Measurements from ENCODE around the gene DENND2D.
A peak's percentile ranks its signal among the peaks of the same experiment; 100 is the strongest.

The DENND2D gene

DNA sequence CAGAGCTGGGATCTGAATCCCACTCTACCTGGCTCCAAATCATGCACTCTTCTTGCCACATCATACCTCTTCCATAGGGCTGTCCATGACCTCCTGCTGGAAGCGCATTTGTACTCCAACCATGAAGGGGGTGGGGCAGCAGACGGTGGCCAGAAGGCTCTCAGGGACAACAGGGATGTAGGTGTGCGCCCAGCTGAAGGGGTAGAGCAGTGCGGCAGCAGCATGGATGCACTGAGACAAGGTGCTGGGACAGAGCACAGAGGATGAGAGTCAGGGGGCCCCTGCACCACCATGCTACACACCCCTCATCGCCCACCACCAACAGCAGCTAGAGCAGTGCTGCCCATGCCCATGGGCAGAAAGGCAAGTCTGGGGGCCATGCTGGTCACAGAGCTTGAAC is 8.4 kb downstream of the DENND2D start:
- DNase-seq (ENCODE audit: low spot score in 2 of 2): no peak
- no peaks in the 10 kb centered on the region for H3K27me3 ChIP-seq (ENCODE audit: low read depth)
- H3K36me3 ChIP-seq (replicated peaks): no peaks in the 10 kb centered on the region
- no peaks in the 10 kb centered on the region for H3K9me3 ChIP-seq
- H3K4me3 ChIP-seq: no peak overlapping the region
- H3K4me1 ChIP-seq: no peaks in the 10 kb centered on the region
- in situ Hi-C loops (cut with MboI; ENCODE audit: low sequenced_read_pairs): no loop called here

DNA sequence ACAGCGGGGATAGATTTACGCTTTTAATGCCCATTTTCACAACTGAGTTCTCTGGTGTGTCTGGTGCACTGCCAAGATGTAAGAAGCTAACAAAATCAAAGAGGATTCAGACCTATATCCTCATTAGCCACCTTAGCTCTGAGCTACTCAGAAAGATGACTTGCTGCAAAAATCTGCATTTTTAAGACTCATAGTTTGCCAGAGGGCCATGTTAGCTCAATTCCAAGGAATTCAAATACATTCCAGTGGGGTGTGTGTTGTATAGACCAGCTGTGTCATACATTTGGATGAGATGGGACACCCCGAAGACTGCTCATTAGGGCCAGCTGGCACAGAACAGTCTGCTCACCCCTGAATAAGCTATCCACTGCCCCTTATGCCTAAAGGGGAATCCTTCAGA is 8.9 kb downstream of the DENND2D start:
- no peak overlapping the region for H3K4me3 ChIP-seq
- H3K27me3 ChIP-seq (ENCODE audit: low read depth): no peaks in the 10 kb centered on the region
- in situ Hi-C loops (cut with MboI; ENCODE audit: low sequenced_read_pairs): no loop called here
- no peaks in the 10 kb centered on the region for H3K4me1 ChIP-seq
- no peak for DNase-seq (ENCODE audit: low spot score in 2 of 2)
- H3K36me3 ChIP-seq (replicated peaks): no peaks in the 10 kb centered on the region
- no peaks in the 10 kb centered on the region for H3K9me3 ChIP-seq

DNA sequence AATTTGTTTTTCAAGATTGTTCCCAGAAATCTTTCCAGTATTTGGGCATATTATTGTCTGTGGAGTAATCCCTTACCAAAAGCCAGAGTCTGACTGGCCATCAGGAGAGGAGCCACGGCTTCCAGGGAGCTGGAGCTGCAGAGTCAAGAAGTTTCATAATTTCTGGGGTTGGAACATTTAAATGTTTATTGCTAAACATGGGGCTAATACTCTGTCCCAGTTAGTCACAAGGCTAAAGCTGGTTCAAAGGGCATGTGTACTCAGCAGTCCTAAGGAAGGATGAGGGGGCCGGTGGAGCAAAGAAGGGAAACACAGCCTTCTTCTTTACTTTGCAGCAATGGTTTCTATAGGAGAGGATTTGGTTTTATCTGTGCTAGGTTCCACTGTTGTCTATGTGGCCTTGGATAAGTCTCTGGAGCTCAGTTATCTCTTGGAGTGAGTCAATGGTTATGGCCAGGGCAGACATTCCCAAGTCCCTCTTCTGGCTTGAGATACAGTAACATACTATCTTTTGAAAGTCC is 9.5 kb downstream of the DENND2D start:
- Histone ChIP-seq H3K9me3 (no peaks in the 10 kb centered on the region), H3K27me3 (ENCODE audit: low read depth) (no peaks in the 10 kb centered on the region), H3K36me3 (replicated peaks) (no peaks in the 10 kb centered on the region), H3K4me1 (no peaks in the 10 kb centered on the region), H3K4me3 (no peak overlapping the region)
- no peak for DNase-seq (ENCODE audit: low spot score in 2 of 2)
- in situ Hi-C loops (cut with MboI; ENCODE audit: low sequenced_read_pairs): no loop called here

DNA sequence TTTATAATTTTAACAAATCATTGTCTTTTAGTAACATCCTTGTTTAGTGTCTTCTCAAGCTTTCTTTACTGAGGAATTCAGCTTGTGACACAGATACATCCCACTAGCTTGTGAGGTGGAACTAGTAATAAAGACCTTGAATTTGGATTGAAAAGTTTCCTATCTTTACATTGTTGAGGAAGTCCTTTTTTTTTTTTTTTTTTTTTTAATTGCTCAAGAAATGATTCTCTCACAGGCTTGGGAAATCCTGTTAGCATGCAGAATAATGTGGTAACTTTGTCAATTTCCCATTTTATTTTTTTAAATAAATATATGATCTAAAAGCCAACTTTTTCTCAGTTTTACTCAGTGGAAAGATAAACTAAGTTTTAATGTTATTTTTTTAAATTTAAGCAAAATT is 15.8 kb downstream of the DENND2D start:
- Histone ChIP-seq H3K36me3 (replicated peaks) (peaks cover 16% of the 10 kb centered on the region), H3K4me1 (peaks cover 13% of the 10 kb centered on the region), H3K27me3 (ENCODE audit: low read depth) (no peaks in the 10 kb centered on the region), H3K4me3 (no peak overlapping the region), H3K9me3 (no peaks in the 10 kb centered on the region)
- no peak for DNase-seq (ENCODE audit: low spot score in 2 of 2)
- in situ Hi-C loops (cut with MboI; ENCODE audit: low sequenced_read_pairs): no loop called here

DNA sequence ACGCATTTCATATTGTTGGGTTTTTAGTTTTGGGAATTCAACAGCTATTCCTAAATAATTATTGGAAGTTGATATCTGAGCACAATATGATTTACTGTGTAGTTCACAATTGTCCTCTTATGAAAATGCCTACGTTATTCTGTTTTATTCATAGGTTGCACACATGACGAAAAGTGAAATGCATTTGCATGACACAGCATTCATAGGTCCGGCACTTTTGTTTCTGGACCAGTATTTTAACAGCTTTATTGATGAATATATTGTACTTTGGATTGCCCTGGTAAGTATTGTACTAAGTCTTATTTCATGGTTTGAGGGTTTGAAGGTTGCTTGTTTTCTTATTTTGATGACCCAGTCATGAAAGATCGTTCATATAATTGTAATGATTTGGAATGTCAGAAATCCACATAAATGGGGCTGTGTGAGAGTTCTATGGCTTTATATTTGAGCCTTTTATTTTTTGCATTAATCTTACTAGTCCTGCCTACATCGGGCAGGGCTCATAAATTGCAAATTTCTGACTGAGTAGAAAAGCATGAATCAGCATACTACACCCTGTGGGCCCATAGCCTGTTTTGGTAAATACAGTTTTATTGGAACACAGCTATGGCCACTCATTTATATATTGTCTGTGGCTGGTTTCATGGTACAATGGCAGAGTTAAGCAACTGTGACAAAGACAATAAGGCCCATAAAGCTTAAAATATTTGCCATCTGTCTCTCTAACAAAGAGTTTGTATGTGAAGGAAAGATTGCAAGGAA is 17.0 kb downstream of the DENND2D start:
- DNase-seq (ENCODE audit: low spot score in 2 of 2): peak; percentile 26 to 42
- H3K4me3 ChIP-seq: no peak overlapping the region
- peaks cover 17% of the 10 kb centered on the region for H3K4me1 ChIP-seq
- H3K9me3 ChIP-seq: no peaks in the 10 kb centered on the region
- H3K36me3 ChIP-seq (replicated peaks): peaks cover 16% of the 10 kb centered on the region
- in situ Hi-C loops (cut with MboI; ENCODE audit: low sequenced_read_pairs): no loop called here
- no peaks in the 10 kb centered on the region for H3K27me3 ChIP-seq (ENCODE audit: low read depth)

DNA sequence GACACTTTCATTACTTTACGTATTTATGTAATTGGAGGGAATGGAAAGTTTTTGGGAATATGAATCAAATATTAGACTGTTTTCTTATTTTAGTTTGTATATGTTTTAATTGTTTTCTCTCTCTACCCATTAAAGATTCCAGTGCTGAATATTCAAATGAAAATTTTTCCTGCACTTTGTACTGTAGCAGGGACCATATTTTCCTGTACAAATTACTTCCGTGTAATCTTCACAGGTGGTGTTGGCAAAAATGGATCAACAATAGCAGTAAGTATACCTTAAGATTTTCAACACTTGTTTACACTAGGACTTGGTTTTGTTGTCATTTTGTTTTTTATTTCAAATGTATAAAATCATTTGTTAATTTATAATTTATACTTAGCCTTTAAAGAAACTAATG is 18.4 kb downstream of the DENND2D start:
- H3K4me3 ChIP-seq: no peak overlapping the region
- peaks cover 16% of the 10 kb centered on the region for H3K36me3 ChIP-seq (replicated peaks)
- in situ Hi-C loops (cut with MboI; ENCODE audit: low sequenced_read_pairs): no loop called here
- no peaks in the 10 kb centered on the region for H3K9me3 ChIP-seq
- DNase-seq (ENCODE audit: low spot score in 2 of 2): no peak
- H3K4me1 ChIP-seq: peaks cover 22% of the 10 kb centered on the region
- H3K27me3 ChIP-seq (ENCODE audit: low read depth): no peaks in the 10 kb centered on the region

DNA sequence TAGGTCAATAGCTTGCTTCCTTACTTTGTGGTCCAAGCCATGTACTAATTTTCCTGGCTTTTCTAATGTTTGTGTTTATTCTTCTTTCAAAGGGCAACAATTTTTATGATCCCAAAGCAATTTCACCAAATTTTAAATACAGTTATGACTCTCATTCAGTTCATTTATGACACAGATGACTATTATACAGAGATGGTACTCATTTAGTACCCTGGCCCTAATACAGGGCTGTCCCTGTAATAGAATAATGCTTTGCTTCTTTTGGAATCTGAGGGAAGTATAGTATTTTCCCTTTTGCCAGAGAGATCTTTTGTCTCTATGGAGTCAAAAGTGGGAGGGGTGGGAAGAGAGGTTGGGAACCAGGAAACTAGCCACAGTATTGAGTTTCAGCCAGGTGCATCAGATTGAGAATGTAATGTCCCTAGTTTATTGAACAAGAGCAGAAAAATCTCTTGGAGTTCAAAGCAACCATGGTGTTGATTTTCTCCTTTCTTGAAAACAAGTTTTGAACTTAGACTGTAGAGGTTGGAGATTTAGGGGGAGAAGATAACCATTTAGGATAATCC is 20.4 kb downstream of the DENND2D start:
- no peaks in the 10 kb centered on the region for H3K27me3 ChIP-seq (ENCODE audit: low read depth)
- H3K9me3 ChIP-seq: no peaks in the 10 kb centered on the region
- in situ Hi-C loops (cut with MboI; ENCODE audit: low sequenced_read_pairs): no loop called here
- no peak overlapping the region for H3K4me3 ChIP-seq
- no peak for DNase-seq (ENCODE audit: low spot score in 2 of 2)
- peaks cover 22% of the 10 kb centered on the region for H3K4me1 ChIP-seq
- H3K36me3 ChIP-seq (replicated peaks): peaks cover 20% of the 10 kb centered on the region

DNA sequence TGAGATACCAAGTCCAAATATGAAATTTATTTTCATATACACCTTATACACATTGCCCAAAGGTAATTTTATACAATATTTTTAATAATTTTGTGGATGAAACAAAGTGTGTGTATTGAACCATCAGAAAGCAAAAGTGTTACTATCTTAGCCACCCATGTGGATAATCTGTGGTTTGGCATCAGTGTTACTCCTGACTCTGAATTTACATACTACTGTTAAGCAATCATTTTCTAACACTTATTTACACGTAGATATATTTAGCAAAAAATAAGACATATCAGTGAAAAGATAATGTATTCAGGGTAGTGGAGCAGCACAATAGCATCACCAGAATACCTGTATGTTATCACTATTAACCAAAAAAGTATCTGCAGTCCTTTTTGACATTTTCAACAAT is 23.8 kb downstream of the DENND2D start:
- Histone ChIP-seq H3K36me3 (replicated peaks) (peaks cover 16% of the 10 kb centered on the region), H3K27me3 (ENCODE audit: low read depth) (no peaks in the 10 kb centered on the region), H3K9me3 (no peaks in the 10 kb centered on the region), H3K4me3 (no peak overlapping the region), H3K4me1 (peaks cover 8% of the 10 kb centered on the region)
- in situ Hi-C loops (cut with MboI; ENCODE audit: low sequenced_read_pairs): no loop called here
- no peak for DNase-seq (ENCODE audit: low spot score in 2 of 2)

DNA sequence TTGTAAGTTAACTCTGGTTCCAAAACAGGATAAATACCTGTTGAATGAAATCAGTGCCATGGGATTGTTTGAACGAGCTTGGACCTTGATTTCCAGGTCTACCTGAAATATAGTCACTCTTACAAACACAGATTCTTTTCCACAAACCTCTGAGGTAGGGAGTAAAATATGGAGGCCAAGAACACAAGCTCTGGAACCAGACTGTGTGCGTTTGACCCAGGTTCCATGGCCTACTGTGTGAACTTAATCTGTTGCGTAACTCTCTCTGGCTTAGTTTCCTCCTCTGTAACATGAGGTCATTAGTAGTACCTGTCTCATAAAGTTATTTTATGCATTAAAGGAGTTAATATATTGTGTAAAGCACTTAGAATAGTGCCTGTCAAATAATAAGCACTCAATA is 25.1 kb downstream of the DENND2D start:
- no peaks in the 10 kb centered on the region for H3K9me3 ChIP-seq
- H3K4me1 ChIP-seq: peaks cover 11% of the 10 kb centered on the region
- DNase-seq (ENCODE audit: low spot score in 2 of 2): no peak
- peaks cover 15% of the 10 kb centered on the region for H3K36me3 ChIP-seq (replicated peaks)
- H3K27me3 ChIP-seq (ENCODE audit: low read depth): no peaks in the 10 kb centered on the region
- no peak overlapping the region for H3K4me3 ChIP-seq
- in situ Hi-C loops (cut with MboI; ENCODE audit: low sequenced_read_pairs): no loop called here

DNA sequence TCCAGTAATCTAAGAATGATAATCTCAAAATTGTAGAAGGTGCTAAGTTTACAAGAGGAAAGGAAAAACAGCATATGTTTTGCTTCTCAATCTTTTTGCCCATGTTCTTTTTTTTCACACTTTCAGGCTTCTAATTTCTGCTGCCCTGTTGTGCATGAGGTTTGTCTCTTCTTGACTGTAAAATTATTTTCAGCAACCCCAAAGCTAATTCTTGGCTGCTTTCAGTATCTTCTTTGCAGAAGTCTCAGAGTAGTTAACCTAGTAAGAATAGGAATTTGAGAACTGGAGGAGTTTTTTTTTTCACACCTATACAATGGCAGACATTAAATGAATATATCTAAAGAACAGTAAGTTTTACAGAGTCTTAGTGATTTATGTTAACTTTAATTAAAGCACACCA is 26.4 kb downstream of the DENND2D start:
- no peak for DNase-seq (ENCODE audit: low spot score in 2 of 2)
- Histone ChIP-seq H3K27me3 (ENCODE audit: low read depth) (no peaks in the 10 kb centered on the region), H3K9me3 (no peaks in the 10 kb centered on the region), H3K4me1 (peaks cover 11% of the 10 kb centered on the region), H3K36me3 (replicated peaks) (peaks cover 15% of the 10 kb centered on the region), H3K4me3 (no peak overlapping the region)
- in situ Hi-C loops (cut with MboI; ENCODE audit: low sequenced_read_pairs): no loop called here

DNA sequence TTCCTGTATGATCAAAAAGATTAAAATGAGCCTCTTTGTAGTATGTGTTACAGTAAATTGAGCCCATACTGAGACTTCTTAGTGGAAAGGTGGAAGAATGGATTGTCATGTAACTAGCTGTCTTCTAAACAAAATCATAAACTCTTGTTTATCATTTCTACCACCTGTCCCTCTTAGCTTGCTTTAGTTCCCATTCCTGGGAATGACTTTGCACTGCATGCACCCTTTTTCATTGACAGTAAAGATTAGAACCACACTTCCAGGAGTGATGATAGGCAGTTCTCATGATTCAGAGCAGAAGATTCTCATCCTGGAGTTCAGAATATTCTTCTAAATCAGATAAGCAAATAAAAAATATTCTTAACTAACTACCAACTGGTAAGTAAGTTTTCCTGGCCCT is 28.0 kb downstream of the DENND2D start:
- no peaks in the 10 kb centered on the region for H3K27me3 ChIP-seq (ENCODE audit: low read depth)
- no peak for DNase-seq (ENCODE audit: low spot score in 2 of 2)
- H3K9me3 ChIP-seq: no peaks in the 10 kb centered on the region
- in situ Hi-C loops (cut with MboI; ENCODE audit: low sequenced_read_pairs): no loop called here
- peaks cover 18% of the 10 kb centered on the region for H3K36me3 ChIP-seq (replicated peaks)
- H3K4me3 ChIP-seq: no peak overlapping the region
- peaks cover 3% of the 10 kb centered on the region for H3K4me1 ChIP-seq

DNA sequence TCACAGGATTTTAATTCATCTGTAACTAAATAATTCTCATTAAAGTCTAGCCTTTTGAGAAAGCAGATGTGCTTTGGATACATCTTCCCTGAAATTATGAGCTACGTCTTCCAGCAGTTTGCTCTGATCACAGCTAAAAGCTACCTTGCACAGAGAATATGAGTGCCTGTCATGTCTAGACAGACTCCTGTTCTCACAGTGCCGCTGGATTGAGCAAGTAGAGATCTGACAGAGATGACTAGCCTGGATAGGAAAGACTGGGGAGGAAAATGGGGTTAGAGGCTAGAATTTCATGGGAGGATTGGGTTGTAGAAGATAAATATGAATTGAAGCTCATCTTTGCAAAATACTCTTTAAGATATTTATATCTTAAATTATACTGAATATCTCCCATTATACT is 36.3 kb downstream of the DENND2D start:
- in situ Hi-C loops (cut with MboI; ENCODE audit: low sequenced_read_pairs): no loop called here
- Histone ChIP-seq H3K9me3 (no peaks in the 10 kb centered on the region), H3K27me3 (ENCODE audit: low read depth) (no peaks in the 10 kb centered on the region), H3K4me3 (no peak overlapping the region), H3K4me1 (peaks cover 20% of the 10 kb centered on the region), H3K36me3 (replicated peaks) (peaks cover 13% of the 10 kb centered on the region)
- DNase-seq (ENCODE audit: low spot score in 2 of 2): no peak

DNA sequence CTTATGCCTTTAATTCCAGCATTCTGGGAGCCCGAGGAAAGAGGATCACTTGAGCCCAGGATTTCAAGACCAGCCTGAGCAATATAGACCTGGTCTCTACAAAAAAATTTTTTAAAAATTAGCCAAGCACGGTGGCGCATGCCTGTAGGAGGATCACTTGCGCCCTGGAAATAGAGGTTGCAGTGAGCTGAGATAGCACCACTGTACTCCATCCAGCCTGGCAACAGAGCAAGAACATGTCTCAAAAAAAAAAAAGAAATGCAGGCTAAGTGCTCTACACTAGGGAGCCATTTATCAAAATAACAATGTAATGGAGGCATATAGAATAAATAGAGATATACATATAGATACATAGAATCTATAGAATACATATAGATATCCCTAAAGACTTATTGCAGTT is 37.1 kb downstream of the DENND2D start:
- H3K27me3 ChIP-seq (ENCODE audit: low read depth): no peaks in the 10 kb centered on the region
- in situ Hi-C loops (cut with MboI; ENCODE audit: low sequenced_read_pairs): no loop called here
- no peak for DNase-seq (ENCODE audit: low spot score in 2 of 2)
- peaks cover 11% of the 10 kb centered on the region for H3K36me3 ChIP-seq (replicated peaks)
- no peak overlapping the region for H3K4me3 ChIP-seq
- no peaks in the 10 kb centered on the region for H3K9me3 ChIP-seq
- H3K4me1 ChIP-seq: peaks cover 20% of the 10 kb centered on the region

DNA sequence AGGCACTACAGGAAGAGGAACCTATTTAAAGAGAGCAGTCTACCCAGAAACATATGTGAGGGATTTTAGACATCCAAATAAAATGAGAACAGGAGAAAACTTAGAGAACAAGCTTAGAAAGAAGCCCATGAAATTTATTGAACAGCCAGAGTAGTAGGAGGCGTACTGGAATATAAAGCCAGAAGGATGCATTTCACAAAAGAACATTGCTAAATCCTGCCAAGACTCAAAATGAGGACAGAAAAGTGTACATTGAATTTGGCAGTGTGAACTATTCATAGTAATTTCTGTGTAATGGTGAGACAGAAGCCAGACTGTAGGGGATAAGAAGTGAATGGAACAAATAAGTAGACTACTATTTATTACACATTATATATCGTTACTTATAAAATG is 38.0 kb downstream of the DENND2D start:
- DNase-seq (ENCODE audit: low spot score in 2 of 2): no peak
- H3K9me3 ChIP-seq: no peaks in the 10 kb centered on the region
- H3K27me3 ChIP-seq (ENCODE audit: low read depth): no peaks in the 10 kb centered on the region
- peaks cover 20% of the 10 kb centered on the region for H3K4me1 ChIP-seq
- no peak overlapping the region for H3K4me3 ChIP-seq
- in situ Hi-C loops (cut with MboI; ENCODE audit: low sequenced_read_pairs): no loop called here
- H3K36me3 ChIP-seq (replicated peaks): peaks cover 11% of the 10 kb centered on the region
